ENCODE data around the gene LRP1B.

- TF ChIP-seq, protein P1, sequence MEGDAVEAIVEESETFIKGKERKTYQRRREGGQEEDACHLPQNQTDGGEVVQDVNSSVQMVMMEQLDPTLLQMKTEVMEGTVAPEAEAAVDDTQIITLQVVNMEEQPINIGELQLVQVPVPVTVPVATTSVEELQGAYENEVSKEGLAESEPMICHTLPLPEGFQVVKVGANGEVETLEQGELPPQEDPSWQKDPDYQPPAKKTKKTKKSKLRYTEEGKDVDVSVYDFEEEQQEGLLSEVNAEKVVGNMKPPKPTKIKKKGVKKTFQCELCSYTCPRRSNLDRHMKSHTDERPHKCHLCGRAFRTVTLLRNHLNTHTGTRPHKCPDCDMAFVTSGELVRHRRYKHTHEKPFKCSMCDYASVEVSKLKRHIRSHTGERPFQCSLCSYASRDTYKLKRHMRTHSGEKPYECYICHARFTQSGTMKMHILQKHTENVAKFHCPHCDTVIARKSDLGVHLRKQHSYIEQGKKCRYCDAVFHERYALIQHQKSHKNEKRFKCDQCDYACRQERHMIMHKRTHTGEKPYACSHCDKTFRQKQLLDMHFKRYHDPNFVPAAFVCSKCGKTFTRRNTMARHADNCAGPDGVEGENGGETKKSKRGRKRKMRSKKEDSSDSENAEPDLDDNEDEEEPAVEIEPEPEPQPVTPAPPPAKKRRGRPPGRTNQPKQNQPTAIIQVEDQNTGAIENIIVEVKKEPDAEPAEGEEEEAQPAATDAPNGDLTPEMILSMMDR (IDR thresholded peaks at IDR 0.05), result no peak
- no peak for TF ChIP-seq POLR2A (IDR thresholded peaks at IDR 0.05)
Measured at GRCh38 chr2:142065700-142066099, 65.1 kb downstream of the LRP1B start.
